Melanocyte of skin (primary cell): ENCODE results near the gene USP54. TPM values are rescaled to one million over a fixed set of nuclear protein-coding genes. Genes with fewer than 3 reads are reported as not detected.

Source experiments
- small RNA-seq, 2 donors: library from RNA; depleted of rRNA; stranded (forward); fragments of <200 nt; gene quantifications; one replicate each; pipeline ENCODE3, GENCODE V24; 2012
- total RNA-seq, 2 donors: library from RNA; depleted of rRNA; stranded (reverse); fragments of >200 nt; gene quantifications; 2 replicates each; pipeline ENCODE4 v1.2.3, GENCODE V29; 2012

USP54 gene, protein sequence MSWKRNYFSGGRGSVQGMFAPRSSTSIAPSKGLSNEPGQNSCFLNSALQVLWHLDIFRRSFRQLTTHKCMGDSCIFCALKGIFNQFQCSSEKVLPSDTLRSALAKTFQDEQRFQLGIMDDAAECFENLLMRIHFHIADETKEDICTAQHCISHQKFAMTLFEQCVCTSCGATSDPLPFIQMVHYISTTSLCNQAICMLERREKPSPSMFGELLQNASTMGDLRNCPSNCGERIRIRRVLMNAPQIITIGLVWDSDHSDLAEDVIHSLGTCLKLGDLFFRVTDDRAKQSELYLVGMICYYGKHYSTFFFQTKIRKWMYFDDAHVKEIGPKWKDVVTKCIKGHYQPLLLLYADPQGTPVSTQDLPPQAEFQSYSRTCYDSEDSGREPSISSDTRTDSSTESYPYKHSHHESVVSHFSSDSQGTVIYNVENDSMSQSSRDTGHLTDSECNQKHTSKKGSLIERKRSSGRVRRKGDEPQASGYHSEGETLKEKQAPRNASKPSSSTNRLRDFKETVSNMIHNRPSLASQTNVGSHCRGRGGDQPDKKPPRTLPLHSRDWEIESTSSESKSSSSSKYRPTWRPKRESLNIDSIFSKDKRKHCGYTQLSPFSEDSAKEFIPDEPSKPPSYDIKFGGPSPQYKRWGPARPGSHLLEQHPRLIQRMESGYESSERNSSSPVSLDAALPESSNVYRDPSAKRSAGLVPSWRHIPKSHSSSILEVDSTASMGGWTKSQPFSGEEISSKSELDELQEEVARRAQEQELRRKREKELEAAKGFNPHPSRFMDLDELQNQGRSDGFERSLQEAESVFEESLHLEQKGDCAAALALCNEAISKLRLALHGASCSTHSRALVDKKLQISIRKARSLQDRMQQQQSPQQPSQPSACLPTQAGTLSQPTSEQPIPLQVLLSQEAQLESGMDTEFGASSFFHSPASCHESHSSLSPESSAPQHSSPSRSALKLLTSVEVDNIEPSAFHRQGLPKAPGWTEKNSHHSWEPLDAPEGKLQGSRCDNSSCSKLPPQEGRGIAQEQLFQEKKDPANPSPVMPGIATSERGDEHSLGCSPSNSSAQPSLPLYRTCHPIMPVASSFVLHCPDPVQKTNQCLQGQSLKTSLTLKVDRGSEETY (N-terminal part only)
- 100 to 1,000 TPM in 1 of 2 donors, 10 to 100 TPM in 1; 95.6 to 111 TPM for total RNA-seq

DNA sequence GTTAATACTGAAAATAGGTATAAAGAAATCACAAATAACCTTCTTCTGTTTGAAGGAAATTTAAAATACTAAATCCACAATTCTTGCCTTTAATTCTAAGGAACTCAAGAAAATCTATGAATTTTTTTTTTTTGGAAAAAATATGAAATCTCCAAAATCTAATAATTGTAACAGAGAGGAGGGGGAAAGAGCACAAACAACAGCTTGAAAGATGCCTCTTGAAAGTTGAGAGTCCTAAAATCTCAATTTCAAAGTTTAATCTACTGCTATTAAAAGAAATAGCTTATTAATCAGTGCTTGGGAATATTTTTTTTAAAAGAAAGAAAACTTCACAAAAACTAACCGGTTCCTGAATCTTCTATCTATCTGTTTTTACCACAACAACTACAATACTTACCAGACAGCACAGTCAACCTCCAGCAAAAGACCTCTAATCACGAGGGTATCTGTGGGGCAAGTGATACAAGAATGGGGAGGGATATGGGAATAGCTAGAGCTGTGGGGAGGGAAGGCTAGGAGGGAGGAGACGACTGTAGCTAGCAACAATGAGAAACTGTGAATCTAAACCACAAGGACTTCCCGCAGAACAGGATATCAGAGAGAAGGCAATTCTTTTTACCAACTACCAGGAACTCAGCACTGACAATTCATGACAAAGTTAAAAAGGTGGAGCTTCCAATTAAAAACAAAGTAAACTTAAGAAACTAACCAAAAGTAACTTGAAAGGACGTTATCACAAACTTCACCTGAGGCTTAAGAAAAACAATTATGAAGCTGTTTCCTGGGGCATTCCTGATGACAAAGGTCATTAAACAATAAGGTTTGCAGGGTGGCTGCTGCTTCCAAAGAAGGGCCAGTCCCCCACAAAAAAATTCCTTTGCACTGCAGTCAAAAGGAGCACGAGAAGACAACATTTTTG lies at the start of gene USP54:
Gene USP54, minus strand, starts transcription at position 462 of the 919 bp plus-strand sequence. CDS start 15,684 bp downstream, outside the sequence.

DNA sequence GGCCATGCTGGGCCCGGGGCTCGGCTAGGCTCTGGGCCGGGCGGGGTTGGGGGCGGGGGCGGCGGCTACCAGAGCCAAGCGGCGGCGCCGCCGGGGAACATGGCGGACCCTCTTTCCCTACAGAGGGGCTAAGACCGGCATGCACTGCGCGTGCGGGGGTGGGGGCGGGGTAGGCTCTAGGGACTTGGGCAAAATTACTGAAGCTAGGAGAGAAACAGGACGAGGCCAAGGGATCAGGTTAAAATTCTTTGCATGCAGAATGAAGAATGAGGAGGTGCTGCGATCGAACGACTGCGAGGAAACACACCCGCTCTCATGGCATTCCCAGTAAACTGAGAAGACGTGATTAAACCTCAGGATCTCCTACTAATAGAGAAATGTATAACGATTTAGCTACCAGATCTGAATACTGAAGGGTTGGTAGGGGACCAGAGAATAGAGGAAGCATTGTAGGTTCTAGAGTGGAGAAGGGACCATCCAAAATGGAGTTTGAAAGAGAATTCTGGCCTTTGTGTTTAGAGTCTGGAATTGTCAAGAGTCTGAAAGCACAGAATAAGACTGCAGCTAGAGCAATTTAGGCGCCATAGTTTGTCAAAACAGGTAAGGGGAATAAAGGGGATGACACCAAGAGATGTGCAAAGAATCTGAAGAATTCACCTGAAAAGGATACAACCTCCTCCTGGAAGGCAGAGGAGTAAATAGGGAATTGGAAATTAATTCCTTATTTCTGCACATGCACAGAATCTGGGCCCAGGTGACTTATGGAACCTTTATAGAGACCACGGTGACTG lies 95.1 kb downstream of the USP54 start, which contains the start of gene PPP3CB:
Gene PPP3CB, minus strand, starts transcription at position 141 of the 791 bp plus-strand sequence. Its CDS starts 135 bp downstream, at position 6.

Small RNA genes lying within 50 kb of the gene (small RNA-seq; reads per million reads assigned to genes)
- 0 reads per million in 2 donors for gene RNU6-883P

Other genes starting within 250 kb of the USP54 start
- 1 to 10 TPM in 1 of 2 donors, under 1 TPM in 1; 0.33 to 2.4 TPM for gene CFAP70, start 232.5 kb downstream of the USP54 start, total RNA-seq
- gene ANXA7, start 177.3 kb downstream of the USP54 start, total RNA-seq, result 10 to 100 TPM; 70.9 to 84.9 TPM
- gene MSS51, start 157.8 kb downstream of the USP54 start, total RNA-seq, result under 1 TPM; 0.67 to 0.69 TPM
- gene PPP3CB, start 95.3 kb downstream of the USP54 start, total RNA-seq, result 10 to 100 TPM; 12.0 to 15.0 TPM
- gene MYOZ1, start 50.1 kb upstream of the USP54 start, total RNA-seq, result not detected
- gene SYNPO2L, start 64.7 kb upstream of the USP54 start, total RNA-seq, result not detected
- 1 to 10 TPM; 1.0 to 2.0 TPM for gene AGAP5, start 106.8 kb upstream of the USP54 start, total RNA-seq
- 10 to 100 TPM; 46.6 to 49.6 TPM for gene SEC24C, start 153.0 kb upstream of the USP54 start, total RNA-seq
- 10 to 100 TPM; 16.2 to 24.3 TPM for gene CHCHD1, start 190.7 kb upstream of the USP54 start, total RNA-seq
- 10 to 100 TPM; 59.6 to 77.4 TPM for gene ZSWIM8, start 194.3 kb upstream of the USP54 start, total RNA-seq
- 1 to 10 TPM; 5.7 to 7.6 TPM for gene NDST2, start 220.3 kb upstream of the USP54 start, total RNA-seq